Measurements from ENCODE around the gene CDHR2.

GRCh38 chr5:176608142-176608705, 59.1 kb downstream of the CDHR2 start:
- TF ChIP-seq POLR2AphosphoS5 (IDR thresholded peaks at IDR 0.05; ENCODE audit: low read depth, low read length) (no peak), POLR2A (IDR thresholded peaks at IDR 0.05; ENCODE audit: low read depth, low read length) (no peak), PAX5 (IDR thresholded peaks at IDR 0.05; ENCODE audit: insufficient read depth, low read length, severe bottlenecking) (no peak)

Data from GM12891 (cell line).